Skin of body (tissue), 1 donor: ENCODE measurements around the gene SELENOI. TPM values are rescaled to one million over a fixed set of nuclear protein-coding genes. Genes with fewer than 3 reads are reported as not detected.

Experiments
- total RNA-seq: library from RNA; depleted of rRNA; stranded (reverse); fragments of >200 nt; gene quantifications from one replicate; pipeline ENCODE4 v1.2.3, GENCODE V29; 2014

The SELENOI gene
- total RNA-seq, 1 donor from 2014 or later = 30.0 TPM

Other genes starting within 250 kb of the SELENOI start
- 2.5 TPM for gene GAREM2, start 173.1 kb upstream of the SELENOI start, total RNA-seq
- gene HADHA, start 101.5 kb upstream of the SELENOI start, total RNA-seq = 136 TPM
- 112 TPM for gene HADHB, start 101.2 kb upstream of the SELENOI start, total RNA-seq
- not detected for gene ADGRF3, start 646 bp downstream of the SELENOI start, total RNA-seq
- gene DRC1, start 55.8 kb downstream of the SELENOI start, total RNA-seq = not detected
- gene OTOF, start 132.0 kb downstream of the SELENOI start, total RNA-seq = 0.69 TPM